Stimulated activated CD8-positive, alpha-beta memory T cell treated with anti-CD3 and anti-CD28 coated beads, Interleukin-7, amount 100 ng/mL, for 1 hour (primary cell): ENCODE results near the gene RAB33A.
"Not testable (repeated sequence)": the region's sequence is repeated elsewhere in the genome, so short reads cannot be mapped to it uniquely, and the experiment has no call there.

ENCODE experiments used
- DNase-seq, 2 donors: peaks; one replicate each; pipeline ENCODE4 v3.0.0-alpha.2; 2020; ENCODE audit warnings: low read depth in 2 of 2

The RAB33A gene

DNA sequence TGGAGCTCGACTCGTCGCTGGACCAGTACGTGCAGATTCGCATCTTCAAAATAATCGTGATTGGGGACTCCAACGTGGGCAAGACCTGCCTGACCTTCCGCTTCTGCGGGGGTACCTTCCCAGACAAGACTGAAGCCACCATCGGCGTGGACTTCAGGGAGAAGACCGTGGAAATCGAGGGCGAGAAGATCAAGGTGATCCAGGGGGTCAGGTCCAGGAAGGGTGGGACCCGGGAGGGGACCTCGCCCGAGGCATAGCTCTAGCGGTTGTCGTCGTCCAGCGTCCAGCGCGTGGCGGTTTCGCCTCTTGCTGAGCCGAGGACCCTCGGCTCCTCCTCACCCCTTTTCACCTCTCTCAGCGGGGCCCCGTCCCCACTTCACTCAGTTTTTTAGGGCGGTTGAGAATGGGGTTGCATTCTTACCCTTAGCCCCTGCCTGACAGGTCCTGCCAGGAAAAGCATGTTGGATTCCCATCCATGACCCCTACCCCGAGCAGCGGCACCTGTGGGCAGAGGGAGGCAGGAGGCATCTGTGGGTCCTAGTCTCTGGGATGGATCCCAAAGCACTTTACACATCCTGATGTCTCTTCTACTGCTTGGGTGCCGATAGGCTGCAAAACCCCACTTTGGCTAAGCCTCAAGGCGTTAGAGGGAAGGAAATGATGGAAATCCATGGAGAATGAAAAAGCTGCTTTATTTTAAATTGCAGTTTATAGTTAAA, 524 bp downstream of the RAB33A start:
- no peak for DNase-seq

DNA sequence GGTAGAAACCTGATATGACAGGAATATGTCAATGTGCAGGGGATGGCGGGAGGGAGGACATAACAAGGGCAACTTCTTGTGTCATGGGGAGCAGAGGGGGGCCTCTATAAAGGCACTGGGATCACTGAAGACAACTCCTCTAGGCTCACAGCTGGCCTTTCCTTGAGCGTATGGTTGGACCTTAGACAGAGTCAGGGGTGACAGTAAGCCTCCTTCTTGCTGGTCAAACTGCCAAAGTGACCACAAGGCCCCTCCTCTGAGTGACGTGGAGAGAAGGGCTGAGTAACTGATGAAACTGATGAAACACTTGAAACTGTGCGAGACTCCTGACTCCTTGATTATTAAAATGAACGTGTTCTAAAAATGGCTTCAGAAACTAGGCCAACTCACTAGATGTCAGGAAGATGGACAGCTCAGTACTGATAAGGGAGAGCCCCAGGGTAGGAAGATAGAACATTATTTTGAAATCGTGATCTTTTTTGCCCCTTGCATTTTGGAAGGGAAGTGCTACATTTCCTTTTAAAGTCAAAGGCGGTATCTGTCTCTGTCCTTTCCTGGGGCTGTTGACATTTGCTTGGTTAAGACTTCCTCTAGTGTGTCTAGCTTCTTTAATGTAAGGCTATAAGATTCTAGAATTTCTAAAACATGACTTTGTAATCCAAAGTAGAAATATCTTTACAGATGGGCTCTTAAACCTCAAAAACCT, 1.6 kb downstream of the RAB33A start:
- no peak for DNase-seq

DNA sequence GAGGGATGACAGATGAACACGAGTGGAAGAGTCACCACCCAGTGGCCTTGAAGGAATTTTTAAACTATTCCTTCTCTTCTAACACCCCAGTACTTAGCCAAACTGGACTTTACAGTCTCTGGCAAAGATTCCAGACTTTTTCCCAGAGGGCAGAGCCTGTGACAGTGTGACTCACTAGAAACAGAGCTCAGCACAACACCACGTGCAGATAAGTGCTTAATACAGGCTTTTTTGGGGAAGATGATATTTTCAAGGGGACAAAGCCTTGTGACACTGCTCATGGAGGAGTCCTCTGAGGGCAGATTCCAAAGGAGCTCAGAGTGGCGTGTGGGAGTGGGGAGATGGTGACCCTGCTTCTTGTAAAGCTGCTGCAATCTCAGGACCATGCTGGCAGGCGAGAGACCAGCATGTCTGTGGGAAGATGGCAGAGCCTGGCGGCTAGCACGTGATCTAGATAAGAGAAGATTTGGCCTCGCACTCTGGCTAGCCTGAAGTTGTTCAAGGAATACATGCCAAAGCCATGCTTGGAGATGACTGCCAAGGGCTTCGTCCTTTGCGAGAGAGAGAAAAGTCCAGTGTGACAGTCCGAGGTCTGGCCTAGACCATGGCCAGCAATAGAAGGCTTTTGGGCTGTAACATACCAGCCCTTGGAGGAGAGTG, 2.4 kb downstream of the RAB33A start:
- DNase-seq: no peak

DNA sequence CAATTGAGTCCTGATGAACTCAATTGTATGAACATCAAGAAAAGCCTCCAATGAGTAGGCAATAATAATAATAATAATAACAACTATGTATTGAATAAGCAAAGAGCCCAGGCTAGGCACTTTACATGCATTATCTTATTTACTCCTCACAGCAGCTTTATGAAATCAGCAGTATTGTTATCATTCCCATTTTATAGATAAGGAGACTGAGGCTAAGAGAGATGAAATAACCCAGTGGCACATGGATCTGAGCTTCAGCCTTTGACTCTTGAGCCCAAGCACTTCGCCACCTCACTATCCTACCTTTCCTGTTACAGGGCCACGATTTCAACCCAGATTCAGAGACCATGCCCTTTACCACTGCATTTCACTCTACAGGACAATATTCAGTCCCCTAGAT, 3.2 kb downstream of the RAB33A start:
- no peak for DNase-seq

DNA sequence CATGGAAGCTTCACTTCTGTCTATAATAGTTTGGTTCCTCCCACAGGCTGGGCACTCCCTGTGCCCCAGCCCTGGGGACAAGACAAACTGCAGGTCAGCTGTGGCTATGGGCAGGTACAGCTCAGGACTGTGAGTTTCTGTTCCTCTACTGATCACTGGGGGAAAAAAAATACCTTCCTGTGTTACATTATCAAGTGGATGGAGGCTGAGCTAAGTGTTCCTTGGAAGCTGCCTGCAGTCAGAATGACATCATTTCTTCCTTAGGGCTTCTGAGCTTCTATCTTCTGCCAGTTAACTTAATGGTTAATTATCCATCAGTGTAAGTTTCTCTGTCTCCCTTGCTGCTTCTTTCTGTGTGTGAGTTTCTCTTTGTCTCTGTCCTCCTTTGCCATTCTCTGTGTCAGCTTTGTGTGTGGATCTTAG, 4.6 kb downstream of the RAB33A start:
- no peak for DNase-seq

DNA sequence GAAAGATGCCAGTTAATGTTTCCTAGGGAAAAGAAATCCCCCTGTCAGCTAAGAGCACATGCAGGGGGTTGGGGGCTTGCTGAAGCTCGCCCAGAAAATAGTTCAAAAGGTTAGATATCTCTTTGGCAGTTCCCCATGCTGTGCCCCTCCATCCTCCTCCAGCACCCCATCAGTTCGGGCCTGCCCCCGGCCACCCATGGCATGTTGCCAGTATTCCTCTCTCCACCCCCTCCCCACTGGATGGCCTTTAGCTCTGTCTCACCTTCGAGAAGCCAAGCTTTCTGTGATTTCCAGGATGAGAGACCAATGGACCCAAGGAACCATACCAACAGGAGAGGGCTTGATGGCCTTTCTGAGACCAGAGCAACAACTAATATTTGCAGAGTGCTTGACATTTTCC, 5.2 kb downstream of the RAB33A start:
- no peak for DNase-seq

DNA sequence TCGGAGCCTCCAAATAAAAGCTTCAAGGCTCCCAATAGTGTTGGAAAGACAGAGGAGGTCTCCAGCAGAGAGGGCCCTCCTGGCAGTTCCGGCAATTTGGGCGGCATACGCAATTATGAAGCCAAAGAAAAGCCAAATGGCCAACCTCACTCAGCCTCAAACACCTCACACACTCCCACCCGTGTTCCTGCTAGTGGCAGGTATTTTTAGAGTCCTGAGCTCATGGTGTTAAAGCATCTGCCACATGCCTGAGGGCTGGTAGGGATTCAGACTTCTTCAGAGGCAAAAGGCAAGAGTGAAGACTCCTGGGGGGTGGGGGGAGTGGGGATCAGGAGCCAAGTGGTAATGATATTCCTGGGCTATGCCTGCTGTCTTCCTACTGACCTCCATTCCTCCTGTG, 7.4 kb downstream of the RAB33A start:
- DNase-seq: no peak

DNA sequence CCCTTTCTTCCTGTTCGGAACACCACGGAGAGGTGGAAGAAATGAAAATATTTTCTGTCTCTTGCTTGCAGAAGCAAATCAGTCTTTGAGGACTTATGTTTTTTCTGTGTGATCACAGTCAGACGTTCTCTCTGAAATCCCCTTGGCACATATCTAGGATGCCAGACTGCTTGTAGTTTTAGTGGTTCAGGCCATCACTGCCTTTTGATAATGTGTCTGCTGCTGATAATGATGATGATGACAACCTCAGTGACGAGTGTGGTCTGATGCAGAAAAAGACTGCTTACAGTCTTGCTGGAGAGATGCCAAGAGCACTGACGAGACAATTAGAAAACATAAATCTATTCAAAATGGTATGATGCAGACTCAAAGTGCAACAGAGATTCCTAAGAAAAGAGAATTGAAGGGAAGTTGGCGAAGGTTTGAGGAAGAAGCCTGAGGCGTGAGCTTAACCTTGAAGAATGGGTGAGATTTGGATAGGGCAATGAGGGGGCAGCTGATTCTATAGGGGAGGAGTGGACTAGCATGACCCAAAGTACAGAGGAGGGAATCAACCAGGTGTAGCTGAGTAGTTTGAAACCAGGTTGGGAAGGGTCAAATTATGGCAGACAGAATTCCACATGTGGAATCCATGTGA, 7.9 kb downstream of the RAB33A start:
- DNase-seq: no peak

DNA sequence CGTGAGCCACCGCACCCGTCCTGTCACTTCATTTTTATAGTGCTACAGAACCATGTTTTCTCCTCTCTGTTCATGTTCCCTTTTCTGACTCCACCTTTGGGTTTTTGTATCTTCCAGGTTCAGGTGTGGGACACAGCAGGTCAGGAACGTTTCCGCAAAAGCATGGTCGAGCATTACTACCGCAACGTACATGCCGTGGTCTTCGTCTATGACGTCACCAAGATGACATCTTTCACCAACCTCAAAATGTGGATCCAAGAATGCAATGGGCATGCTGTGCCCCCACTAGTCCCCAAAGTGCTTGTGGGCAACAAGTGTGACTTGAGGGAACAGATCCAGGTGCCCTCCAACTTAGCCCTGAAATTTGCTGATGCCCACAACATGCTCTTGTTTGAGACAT, 12.4 kb downstream of the RAB33A start:
- no peak for DNase-seq

DNA sequence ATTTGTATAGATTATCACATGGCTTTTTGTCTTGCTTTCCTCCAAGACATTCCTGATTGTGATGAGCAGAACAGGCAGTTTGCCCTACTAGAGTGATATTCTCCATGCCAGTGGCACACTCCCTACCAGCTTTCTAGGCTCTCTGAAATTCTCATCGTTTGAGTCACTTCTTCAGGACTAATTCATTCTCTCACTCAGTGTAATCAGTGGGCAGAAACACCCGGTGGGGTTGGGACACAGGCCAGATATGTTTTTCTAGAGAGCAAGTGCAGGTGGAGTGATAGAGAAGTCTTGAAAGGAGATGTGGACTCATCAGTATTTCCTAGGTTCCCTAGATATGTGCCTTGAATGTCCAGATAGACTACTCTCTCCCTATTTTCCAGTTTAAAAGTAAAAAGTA, 13.1 kb downstream of the RAB33A start:
- DNase-seq: no peak

DNA sequence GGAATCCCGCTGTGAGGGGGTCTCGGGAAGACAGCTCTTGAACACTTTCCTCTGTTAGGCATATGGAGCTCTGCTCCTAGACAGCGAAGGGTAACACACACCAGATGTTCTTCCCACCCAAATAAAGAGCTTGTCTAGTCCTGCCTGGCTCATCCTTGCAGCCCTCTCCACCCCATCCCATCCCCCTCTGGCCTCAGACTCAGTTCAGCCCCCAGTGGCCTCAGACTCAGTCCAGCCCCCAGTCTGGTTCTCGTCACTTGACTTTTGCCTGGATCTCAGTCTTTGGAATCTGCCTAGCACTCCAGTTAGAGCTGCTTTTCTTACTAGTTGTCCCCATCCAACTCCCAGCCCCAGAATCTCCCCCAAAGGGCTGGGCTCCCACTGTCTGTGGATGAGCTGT, 14.9 kb downstream of the RAB33A start:
- no peak for DNase-seq

DNA sequence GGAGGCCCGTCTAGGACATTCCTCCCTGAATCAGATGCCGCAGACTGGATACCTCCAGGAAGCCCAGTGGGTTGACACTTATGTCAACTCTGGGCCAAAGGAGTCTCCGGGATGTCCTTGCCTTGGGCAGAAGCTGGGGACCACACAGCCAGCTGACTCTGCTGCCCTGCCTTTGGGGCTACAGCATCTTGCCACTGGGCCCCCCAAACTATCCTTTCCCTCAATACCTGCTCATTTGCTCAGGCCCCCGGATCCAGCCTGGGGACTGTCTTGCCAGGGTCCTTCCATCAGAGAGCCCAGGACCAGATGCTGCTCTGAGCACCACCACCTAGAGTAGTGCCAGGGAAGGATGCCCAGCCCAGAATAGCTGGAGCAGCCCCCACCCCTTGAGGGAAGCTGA, 19.0 kb downstream of the RAB33A start:
- no peak for DNase-seq

DNA sequence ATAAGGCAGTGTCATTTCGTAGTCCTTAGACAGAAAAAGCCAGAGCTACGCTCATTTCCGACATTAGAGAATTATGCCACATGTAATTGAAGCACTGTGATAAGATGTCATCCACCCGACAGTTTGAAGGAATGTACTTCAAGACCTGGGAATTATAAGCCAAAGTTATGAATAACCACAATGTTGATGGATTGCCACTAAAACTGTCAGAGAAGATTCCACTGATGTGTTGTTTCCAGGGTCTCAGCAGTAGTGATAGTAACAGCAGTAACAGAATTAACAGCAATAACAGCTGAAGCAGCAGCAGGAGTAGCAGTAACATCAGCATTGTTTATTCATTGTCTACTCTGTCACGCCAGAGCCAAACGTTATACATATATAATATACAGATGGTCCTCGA, 24.7 kb downstream of the RAB33A start:
- no peak for DNase-seq

DNA sequence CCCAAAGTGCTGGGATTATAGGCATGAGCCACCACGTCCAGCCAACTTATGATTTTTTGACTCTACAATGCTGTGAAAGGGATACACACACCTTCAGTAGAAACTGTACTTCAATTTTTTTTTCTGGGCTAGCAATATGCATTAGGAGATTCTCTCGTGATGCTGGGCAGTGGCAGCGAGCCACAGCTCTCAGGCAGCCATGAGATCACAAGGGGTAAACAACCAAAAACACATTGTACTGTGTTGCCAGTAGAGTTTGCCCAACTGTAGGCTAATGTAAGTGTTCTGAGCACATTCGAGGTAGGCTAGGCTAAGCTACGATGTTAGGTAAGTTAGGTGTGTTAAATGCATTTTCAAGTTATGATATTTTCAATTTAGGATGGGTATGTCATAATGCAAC, 25.7 kb downstream of the RAB33A start:
- no peak for DNase-seq

DNA sequence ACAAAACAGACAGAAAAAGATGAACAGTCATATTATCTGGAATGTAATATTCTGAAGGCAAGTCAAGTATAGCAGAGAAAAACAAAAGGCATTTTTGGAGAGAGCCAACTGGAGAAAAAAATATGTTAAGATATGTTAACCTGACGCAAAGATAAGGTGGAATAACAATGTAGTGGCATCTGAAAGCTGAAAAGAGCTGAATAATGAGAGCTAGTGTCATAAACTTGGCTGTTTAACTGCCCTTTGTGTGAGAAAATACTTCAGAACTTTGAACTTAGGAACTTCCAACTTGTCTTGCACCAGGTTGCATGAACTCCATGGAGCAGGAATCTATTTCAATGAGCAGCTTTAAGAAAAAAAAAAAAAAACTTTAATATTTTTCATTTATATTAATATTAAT, 32.9 kb downstream of the RAB33A start:
- no peak for DNase-seq

DNA sequence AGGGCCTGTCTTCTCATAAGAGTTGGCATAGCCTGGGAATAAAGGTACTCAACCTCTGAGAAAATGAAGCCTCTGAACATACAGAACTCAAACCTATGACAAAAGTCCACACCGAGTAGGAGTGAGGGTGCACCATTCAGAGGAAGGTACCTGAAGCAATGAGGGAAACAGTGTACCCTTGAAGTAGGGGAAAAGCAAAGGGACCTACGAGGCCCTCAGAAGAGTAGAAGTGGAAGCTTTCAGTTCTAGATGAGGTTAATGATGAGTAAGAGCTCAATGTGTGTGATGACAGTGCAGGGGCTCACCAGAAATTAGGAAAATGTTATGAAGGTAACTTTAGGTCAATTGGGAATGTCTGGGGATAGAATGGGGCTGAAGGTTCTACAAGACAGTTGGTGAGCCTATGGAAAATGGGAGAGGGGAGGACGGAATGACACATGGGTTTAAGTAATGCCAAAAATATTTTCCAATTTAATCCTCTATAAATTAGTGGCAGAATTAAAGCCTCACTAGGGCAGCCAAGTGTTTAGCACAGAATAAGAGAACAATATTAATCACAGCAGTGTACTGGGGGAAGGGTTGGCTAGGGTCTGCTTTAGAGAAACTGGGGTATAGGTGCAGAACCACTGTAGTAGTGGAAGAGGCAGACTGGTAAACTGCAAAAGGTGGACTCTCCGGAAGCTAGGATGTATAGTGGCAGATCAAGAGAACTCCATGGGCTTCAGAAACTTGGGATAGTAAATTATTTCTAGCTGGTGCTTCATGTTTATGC, 39.8 kb downstream of the RAB33A start:
- no peak for DNase-seq

DNA sequence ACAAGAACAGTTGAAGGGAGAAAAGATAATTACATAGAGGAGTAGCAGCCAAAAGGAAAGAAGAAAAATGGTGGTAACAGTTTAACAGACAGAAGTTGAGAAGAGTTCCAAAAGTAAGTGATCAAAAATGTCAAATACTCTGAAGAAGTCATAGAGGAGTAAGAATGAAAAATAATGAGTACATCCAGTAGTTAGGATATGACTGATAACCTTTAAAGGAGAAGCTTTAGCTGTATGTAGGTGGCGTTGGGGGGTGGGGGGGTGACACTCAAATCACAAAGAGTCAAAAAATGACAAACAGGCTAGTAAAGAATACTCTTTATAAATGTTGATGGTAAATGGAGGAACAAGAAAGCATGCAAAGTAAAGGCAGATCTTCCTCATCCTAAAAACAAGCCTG, 40.6 kb downstream of the RAB33A start:
- no peak for DNase-seq

DNA sequence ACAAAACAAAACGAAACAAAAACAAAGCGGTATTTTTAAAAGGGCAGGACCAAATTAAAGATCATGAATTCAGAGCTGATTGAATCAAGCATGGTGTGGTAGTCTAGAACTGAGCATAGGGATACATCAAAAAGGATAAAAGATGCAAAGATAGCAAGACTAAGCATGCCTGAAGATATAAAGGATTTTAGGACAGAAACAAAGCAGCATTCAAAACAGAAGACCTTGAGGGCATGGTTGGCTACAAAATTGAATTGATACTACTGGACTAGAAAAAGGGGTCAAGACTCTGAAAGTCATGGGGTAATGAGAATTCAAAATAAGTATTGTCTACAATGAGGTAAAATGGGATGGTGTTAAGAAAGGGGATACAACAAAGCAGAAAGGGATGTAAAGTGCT, 41.6 kb downstream of the RAB33A start:
- no peak for DNase-seq

DNA sequence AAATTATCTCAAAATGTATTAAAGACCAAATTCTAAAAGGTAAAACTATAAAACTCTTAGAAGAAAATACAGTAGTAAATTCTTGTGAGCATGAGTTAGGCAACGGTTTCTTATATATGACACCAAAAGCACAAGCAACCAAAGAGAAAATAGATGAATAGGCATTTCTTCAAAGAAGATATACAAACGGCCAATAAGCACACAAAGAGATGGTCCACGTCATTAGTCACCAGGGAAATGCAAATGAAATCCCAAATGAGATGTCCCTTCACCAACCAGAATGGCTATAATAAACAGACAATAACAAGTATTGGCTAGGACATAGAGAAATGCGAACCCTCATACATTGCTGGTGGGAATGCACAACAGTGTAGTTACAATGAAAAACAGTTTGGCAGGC, 44.6 kb downstream of the RAB33A start:
- no peak for DNase-seq

DNA sequence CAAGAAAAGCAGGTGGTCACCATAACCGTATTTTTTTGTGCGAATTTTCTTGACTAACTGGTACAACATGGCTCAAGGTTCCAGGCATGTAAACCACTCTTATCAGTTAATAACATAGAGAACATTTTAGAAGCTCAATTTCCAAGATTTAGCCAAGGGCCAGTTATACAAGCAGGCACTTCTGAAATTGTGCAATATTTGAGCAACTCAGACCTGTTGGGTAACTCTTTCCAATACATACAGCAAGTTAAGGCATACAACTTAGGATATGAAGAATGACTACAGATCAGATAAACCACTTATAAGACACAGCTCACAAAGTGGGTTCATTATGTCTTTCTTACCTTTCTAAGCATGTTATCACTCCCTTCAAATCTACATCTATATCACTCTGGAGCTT, 53.0 kb downstream of the RAB33A start:
- DNase-seq: no peak

DNA sequence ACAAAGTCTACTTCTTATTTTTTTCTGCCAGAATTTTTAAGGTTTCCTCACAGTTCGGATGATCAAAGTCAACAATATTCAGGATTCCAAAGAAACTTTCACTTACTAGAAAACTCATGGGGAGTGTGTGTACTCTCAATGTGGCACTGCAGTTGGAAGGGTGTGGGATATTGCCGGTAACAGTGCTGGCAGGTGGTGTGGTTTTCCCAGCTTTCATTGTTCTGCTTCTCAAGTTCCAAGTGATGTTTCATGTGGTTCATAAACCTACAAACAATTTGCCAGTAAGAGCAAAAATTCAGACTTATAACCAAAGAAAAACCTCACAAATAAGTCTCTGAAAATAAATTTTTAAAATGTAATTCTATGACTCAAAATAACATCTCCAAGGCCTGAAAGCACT, 57.1 kb downstream of the RAB33A start:
- DNase-seq: no peak

DNA sequence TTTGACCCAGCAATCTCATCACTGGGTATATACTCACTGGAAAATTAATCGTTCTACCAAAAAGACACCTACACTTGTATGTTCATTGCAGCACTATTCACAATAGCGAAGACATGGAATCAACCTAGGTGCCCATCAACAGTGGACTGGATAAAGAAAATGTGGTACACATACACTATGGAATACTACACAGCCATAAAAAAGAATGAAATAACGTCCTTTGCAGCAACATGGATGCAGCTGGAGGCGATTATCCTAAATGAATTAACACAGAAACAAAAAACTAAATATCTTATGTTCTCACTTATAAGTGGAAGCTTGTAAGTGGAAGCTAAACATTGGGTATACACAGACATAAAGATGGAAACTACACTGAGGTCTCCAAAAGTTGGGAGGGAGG, 59.4 kb downstream of the RAB33A start:
- not testable (repeated sequence) for DNase-seq
